ENCODE data around the gene GPR31. TPM values are rescaled to one million over a fixed set of nuclear protein-coding genes. Genes with fewer than 3 reads are reported as not detected.

Gene GPR31
- total and polyA plus RNA-seq, 2 experiments from 2014 or later, result not detected

DNA sequence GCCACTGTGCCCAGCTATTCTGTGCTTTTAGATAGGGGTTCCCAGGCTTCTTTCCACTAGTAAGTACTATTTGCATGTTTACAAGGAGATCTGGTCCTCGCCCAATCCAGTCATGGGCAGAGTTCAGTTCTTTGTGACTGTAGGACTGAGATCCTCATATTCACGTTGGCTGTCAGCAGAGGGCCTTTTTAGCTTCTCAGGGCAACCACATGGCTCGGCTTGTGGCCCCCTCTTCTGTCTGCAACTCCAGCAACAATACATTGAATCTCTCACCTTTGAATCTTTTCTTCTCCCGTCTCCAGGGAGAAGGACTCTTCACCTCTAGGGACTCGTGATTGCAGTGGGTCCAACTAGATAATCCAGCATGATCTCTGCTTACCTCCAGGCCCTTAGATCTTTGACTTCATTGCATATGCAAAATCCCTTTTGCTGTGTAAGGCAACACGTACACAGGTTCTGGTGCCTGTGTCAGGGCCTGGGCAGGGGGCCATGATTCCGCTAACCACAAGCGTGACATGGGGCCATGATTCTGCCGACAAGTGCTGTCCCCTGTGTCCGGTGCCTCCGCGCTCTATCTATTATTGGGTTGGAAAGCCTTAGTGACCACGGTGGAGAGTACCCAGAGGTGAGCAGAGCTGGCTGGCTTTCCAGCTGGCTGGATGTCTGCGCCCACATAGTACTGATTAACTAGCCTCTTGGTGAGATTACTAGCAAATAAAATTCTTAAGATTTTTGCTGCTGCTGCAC lies 29.8 kb downstream of the GPR31 start:
- WGBS (ENCODE audit: low lambda C conversion rate, missing lambda C conversion rate), result 88% methylated on average over 14 of the region's 14 CpGs
- H4K20me1 ChIP-seq (ENCODE audit: insufficient read depth, poor library complexity, severe bottlenecking), result no peaks in the 10 kb centered on the region
- no peaks in the 10 kb centered on the region for H3K9me3 ChIP-seq (ENCODE audit: low read depth)
- H3K4me1 ChIP-seq (ENCODE audit: insufficient read depth), result peaks cover 6% of the 10 kb centered on the region
- TF ChIP-seq EZH2phosphoT487 (IDR thresholded peaks at IDR 0.05; ENCODE audit: low read depth, severe bottlenecking, unreplicated experiment) (no peak), EZH2 (IDR thresholded peaks at IDR 0.05; ENCODE audit: borderline replicate concordance) (no peak)
- TF ChIP-seq, protein P1, sequence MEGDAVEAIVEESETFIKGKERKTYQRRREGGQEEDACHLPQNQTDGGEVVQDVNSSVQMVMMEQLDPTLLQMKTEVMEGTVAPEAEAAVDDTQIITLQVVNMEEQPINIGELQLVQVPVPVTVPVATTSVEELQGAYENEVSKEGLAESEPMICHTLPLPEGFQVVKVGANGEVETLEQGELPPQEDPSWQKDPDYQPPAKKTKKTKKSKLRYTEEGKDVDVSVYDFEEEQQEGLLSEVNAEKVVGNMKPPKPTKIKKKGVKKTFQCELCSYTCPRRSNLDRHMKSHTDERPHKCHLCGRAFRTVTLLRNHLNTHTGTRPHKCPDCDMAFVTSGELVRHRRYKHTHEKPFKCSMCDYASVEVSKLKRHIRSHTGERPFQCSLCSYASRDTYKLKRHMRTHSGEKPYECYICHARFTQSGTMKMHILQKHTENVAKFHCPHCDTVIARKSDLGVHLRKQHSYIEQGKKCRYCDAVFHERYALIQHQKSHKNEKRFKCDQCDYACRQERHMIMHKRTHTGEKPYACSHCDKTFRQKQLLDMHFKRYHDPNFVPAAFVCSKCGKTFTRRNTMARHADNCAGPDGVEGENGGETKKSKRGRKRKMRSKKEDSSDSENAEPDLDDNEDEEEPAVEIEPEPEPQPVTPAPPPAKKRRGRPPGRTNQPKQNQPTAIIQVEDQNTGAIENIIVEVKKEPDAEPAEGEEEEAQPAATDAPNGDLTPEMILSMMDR (IDR thresholded peaks at IDR 0.05; ENCODE audit: poor library complexity), result no peak
- no peaks in the 10 kb centered on the region for H3K36me3 ChIP-seq (replicated peaks; ENCODE audit: insufficient read depth, low read depth)
- DNase-seq (ENCODE audit: low spot score), result no peak
- no peaks in the 10 kb centered on the region for H3K79me2 ChIP-seq
- no peak overlapping the region for H3K4me3 ChIP-seq
- H3K9me2 ChIP-seq (replicated peaks; ENCODE audit: insufficient read depth), result no peaks in the 10 kb centered on the region
- no peaks in the 10 kb centered on the region for H3K27me3 ChIP-seq
- no peak overlapping the region for H3K27ac ChIP-seq
- H3K4me2 ChIP-seq, result no peak overlapping the region
- no peak overlapping the region for H2AFZ ChIP-seq

DNA sequence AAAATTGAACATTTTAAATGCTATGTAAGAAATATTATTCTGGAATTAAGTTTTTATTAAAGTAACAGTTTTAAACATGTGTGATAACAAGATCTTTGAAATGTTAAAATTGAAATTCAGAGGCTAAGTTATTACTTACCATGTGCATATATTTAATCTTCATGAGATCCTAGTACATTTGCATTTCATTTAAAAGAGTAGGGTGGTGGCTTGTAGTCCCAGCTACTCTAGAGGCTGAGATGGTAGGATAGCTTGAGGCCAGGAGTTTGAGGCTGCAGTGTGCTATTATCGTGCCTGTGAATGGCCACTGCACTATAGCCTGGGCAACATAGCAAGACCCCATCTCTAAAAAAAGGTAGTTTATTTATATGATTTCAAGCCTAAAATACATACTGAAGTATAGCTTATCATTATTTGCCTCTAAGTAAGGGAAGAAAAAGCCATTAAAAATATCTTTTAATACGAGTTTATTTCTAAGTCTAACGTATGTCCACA lies 31.9 kb downstream of the GPR31 start:
- Histone ChIP-seq H3K4me3 (no peak overlapping the region), H3K27me3 (no peaks in the 10 kb centered on the region), H3K9me3 (ENCODE audit: low read depth) (no peaks in the 10 kb centered on the region), H3K27ac (no peak overlapping the region), H3K36me3 (replicated peaks; ENCODE audit: insufficient read depth, low read depth) (no peaks in the 10 kb centered on the region), H3K4me2 (no peak overlapping the region), H2AFZ (no peak overlapping the region), H3K4me1 (ENCODE audit: insufficient read depth) (peaks cover 10% of the 10 kb centered on the region), H3K9me2 (replicated peaks; ENCODE audit: insufficient read depth) (no peaks in the 10 kb centered on the region), H3K79me2 (no peaks in the 10 kb centered on the region), H4K20me1 (ENCODE audit: insufficient read depth, poor library complexity, severe bottlenecking) (no peaks in the 10 kb centered on the region)
- 91% methylated on average over 3 of the region's 3 CpGs for WGBS (ENCODE audit: low lambda C conversion rate, missing lambda C conversion rate)
- no peak for DNase-seq (ENCODE audit: low spot score)
- no peak for TF ChIP-seq EZH2phosphoT487 (IDR thresholded peaks at IDR 0.05; ENCODE audit: low read depth, severe bottlenecking, unreplicated experiment)

DNA sequence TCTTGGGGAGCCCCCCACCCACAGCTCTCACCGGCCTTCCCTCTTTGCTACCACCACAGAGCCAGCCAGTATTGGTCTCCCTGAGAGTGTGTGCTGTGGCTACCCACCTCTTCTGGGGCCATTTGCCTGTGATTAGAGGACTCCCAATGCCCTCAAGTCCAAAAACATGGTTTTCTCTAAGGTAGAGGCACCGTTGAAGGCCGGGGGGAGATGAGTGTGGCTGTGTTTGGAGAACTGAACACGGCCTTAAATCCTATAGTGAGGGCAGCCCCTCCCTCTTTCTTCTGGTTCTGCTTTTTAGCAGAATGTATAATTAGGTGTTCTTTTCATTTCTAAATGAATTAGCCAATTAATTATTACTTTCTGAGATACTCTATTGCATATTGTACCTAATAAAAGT lies 32.4 kb downstream of the GPR31 start:
- 94% methylated on average over 4 of the region's 4 CpGs for WGBS (ENCODE audit: low lambda C conversion rate, missing lambda C conversion rate)

DNA sequence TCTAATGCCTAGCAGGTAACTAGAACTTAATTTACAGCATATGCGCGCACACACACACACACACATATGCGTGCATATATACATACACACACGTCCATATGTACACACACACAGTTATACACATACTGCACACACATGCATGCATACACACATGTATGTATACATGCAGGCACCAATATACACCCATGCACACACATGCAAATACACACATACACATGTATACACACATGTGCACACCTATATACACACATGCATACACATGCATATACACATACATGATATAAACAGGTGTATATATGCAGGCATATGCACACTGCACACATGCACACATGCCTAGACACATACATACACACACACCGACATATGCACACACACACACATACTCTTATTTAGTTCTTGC lies 33.0 kb downstream of the GPR31 start:
- no peaks in the 10 kb centered on the region for H3K9me2 ChIP-seq (replicated peaks; ENCODE audit: insufficient read depth)
- TF ChIP-seq EZH2phosphoT487 (IDR thresholded peaks at IDR 0.05; ENCODE audit: low read depth, severe bottlenecking, unreplicated experiment), result no peak
- TF ChIP-seq EZH2 (IDR thresholded peaks at IDR 0.05; ENCODE audit: borderline replicate concordance), result no peak
- TF ChIP-seq, protein P1 (IDR thresholded peaks at IDR 0.05; ENCODE audit: poor library complexity), result no peak
- H3K79me2 ChIP-seq, result no peaks in the 10 kb centered on the region
- 92% methylated on average over 5 of the region's 5 CpGs for WGBS (ENCODE audit: low lambda C conversion rate, missing lambda C conversion rate)
- H3K9me3 ChIP-seq (ENCODE audit: low read depth), result no peaks in the 10 kb centered on the region
- no peak overlapping the region for H3K4me3 ChIP-seq
- peaks cover 17% of the 10 kb centered on the region for H3K4me1 ChIP-seq (ENCODE audit: insufficient read depth)
- no peaks in the 10 kb centered on the region for H3K36me3 ChIP-seq (replicated peaks; ENCODE audit: insufficient read depth, low read depth)
- H3K27ac ChIP-seq, result no peak overlapping the region
- H2AFZ ChIP-seq, result no peak overlapping the region
- H4K20me1 ChIP-seq (ENCODE audit: insufficient read depth, poor library complexity, severe bottlenecking), result no peaks in the 10 kb centered on the region
- no peaks in the 10 kb centered on the region for H3K27me3 ChIP-seq
- DNase-seq (ENCODE audit: low spot score), result no peak
- H3K4me2 ChIP-seq, result no peak overlapping the region

More for the DNA sequence above, 32.4 kb downstream of the GPR31 start:
- H3K4me1 ChIP-seq (ENCODE audit: insufficient read depth), result peaks cover 15% of the 10 kb centered on the region
- no peak overlapping the region for H3K27ac ChIP-seq
- no peak overlapping the region for H3K4me2 ChIP-seq
- H3K9me2 ChIP-seq (replicated peaks; ENCODE audit: insufficient read depth), result no peaks in the 10 kb centered on the region
- no peaks in the 10 kb centered on the region for H3K36me3 ChIP-seq (replicated peaks; ENCODE audit: insufficient read depth, low read depth)
- H3K79me2 ChIP-seq, result no peaks in the 10 kb centered on the region
- TF ChIP-seq, protein P1 (IDR thresholded peaks at IDR 0.05; ENCODE audit: poor library complexity), result no peak
- TF ChIP-seq EZH2 (IDR thresholded peaks at IDR 0.05; ENCODE audit: borderline replicate concordance), result no peak
- no peak for TF ChIP-seq EZH2phosphoT487 (IDR thresholded peaks at IDR 0.05; ENCODE audit: low read depth, severe bottlenecking, unreplicated experiment)
- H2AFZ ChIP-seq, result no peak overlapping the region
- H3K9me3 ChIP-seq (ENCODE audit: low read depth), result no peaks in the 10 kb centered on the region
- no peaks in the 10 kb centered on the region for H3K27me3 ChIP-seq
- H3K4me3 ChIP-seq, result no peak overlapping the region
- DNase-seq (ENCODE audit: low spot score), result no peak
- no peaks in the 10 kb centered on the region for H4K20me1 ChIP-seq (ENCODE audit: insufficient read depth, poor library complexity, severe bottlenecking)
